HepG2 (cell line): ENCODE results near the gene CHMP4B. TPM values are rescaled to one million over a fixed set of nuclear protein-coding genes. Genes with fewer than 3 reads are reported as not detected.

Experiments
- AHDC1 ChIP-seq: sonication (generic); formaldehyde crosslinking; IDR thresholded peaks from 2 replicates; pipeline ENCODE4 v1.5.1; 2020; ENCODE audit warnings: mild to moderate bottlenecking, missing genetic modification reagents, borderline replicate concordance
- ETV5 ChIP-seq: IDR thresholded peaks from 2 replicates; pipeline ENCODE4 v1.6.1; 2018; ENCODE audit warnings: missing biosample characterization, missing genetic modification reagents, inconsistent platforms, borderline replicate concordance
- IKZF1 ChIP-seq: fragments of 450-650 bp; IDR thresholded peaks from 2 replicates; pipeline ENCODE4 v1.7.1; 2016
- PHF20 ChIP-seq: sonication (generic); formaldehyde crosslinking; IDR thresholded peaks from 2 replicates; pipeline ENCODE4 v1.5.0; 2020; ENCODE audit warnings: mild to moderate bottlenecking, missing genetic modification reagents
- REPIN1 ChIP-seq: sonication (generic); formaldehyde crosslinking; IDR thresholded peaks from 2 replicates; pipeline ENCODE4 v1.8.0; 2022; ENCODE audit warnings: missing genetic modification reagents, low read depth, mild to moderate bottlenecking, borderline replicate concordance
- SMC3 ChIP-seq: IDR thresholded peaks from 2 replicates; pipeline ENCODE4 v1.6.1; 2011; ENCODE audit warnings: low read length, improper control_type of control experiment
- TEAD3 ChIP-seq: optimal IDR thresholded peaks from 2 replicates; pipeline ENCODE3; 2016; ENCODE audit warnings: borderline replicate concordance
- ZBTB10 ChIP-seq: sonication (generic); formaldehyde crosslinking; IDR thresholded peaks from 2 replicates; pipeline ENCODE4 v1.4.0; 2020; ENCODE audit warnings: missing genetic modification reagents, borderline replicate concordance
- ZC3H13 ChIP-seq: sonication (generic); formaldehyde crosslinking; IDR thresholded peaks from 2 replicates; pipeline ENCODE4 v1.8.1; 2023; ENCODE audit warnings: mild to moderate bottlenecking, missing genetic modification reagents, moderate library complexity
- ZNF225 ChIP-seq: sonication (generic); formaldehyde crosslinking; IDR thresholded peaks from 2 replicates; pipeline ENCODE4 v1.4.0; 2020; ENCODE audit warnings: mild to moderate bottlenecking, missing genetic modification reagents
- ZNF274 ChIP-seq: sonication (generic); formaldehyde crosslinking; IDR thresholded peaks from 2 replicates; pipeline ENCODE4 v1.5.1; 2020; ENCODE audit warnings: mild to moderate bottlenecking, missing genetic modification reagents
- ZNF547 ChIP-seq: sonication (generic); formaldehyde crosslinking; IDR thresholded peaks from 2 replicates; pipeline ENCODE4 v1.5.1; 2020; ENCODE audit warnings: mild to moderate bottlenecking, missing genetic modification reagents
- ZNF609 ChIP-seq: sonication (generic); formaldehyde crosslinking; IDR thresholded peaks from 2 replicates; pipeline ENCODE4 v1.4.0; 2020; ENCODE audit warnings: mild to moderate bottlenecking, missing genetic modification reagents, borderline replicate concordance
- ZNF720 ChIP-seq: sonication (generic); formaldehyde crosslinking; IDR thresholded peaks from 2 replicates; pipeline ENCODE4 v1.4.0; 2020; ENCODE audit warnings: missing genetic modification reagents
- ZNF75D ChIP-seq: sonication (generic); formaldehyde crosslinking; IDR thresholded peaks from 2 replicates; pipeline ENCODE4 v1.8.1; 2023; ENCODE audit warnings: missing genetic modification reagents, mild to moderate bottlenecking, borderline replicate concordance
- ZNF768 ChIP-seq: sonication (generic); formaldehyde crosslinking; IDR thresholded peaks from 2 replicates; pipeline ENCODE4 v1.4.0; 2020; ENCODE audit warnings: missing genetic modification reagents
- polyA plus RNA-seq, 8 experiments: library from polyadenylated mRNA; depleted of rRNA in 3 of 8; stranded (reverse) in 7 of 8; unstranded in 1 of 8; fragments of >200 nt; fragmentation: Illumina TruSeq in 4 of 8; extraction: Trizol in 4 of 8; gene quantifications; 2 replicates each; pipeline versions ENCODE4 v1.2.1 to v1.2.3, GENCODE V29; 2011 to 2016; ENCODE audit warnings: low read depth in 4 of 8, missing spikeins in 1 of 8, mixed read lengths in 1 of 8; ENCODE audit not compliant: insufficient read depth in 1 of 8
- total RNA-seq, 5 experiments: library from RNA; depleted of rRNA; stranded (reverse); fragments of >200 nt; fragmentation: Illumina TruSeq; extraction: Trizol; gene quantifications; 2 replicates each; pipeline ENCODE4 v1.2.3, GENCODE V29; 2016; ENCODE audit warnings: low read depth in 1 of 5

CHMP4B gene
- total and polyA plus RNA-seq, 2 of the 13 experiments (the other 11 are each of a cell fraction or from before 2014, with no cell fraction given): 40.1 to 45.6 TPM

- TF ChIP-seq AHDC1 (CRISPR knock-in tag) (no peak), PHF20 (CRISPR knock-in tag) (no peak), ZBTB10 (CRISPR knock-in tag) (no peak), ZNF274 (CRISPR knock-in tag) (no peak), ZC3H13 (CRISPR knock-in tag) (no peak), ZNF768 (CRISPR knock-in tag) (no peak; the same call in 1 of the 2 replicates), ZNF225 (CRISPR knock-in tag) (no peak), ZNF720 (CRISPR knock-in tag) (no peak), ETV5 (no peak), SMC3 (no peak), IKZF1 (no peak), TEAD3 (CRISPR knock-in tag) (peak; percentile 21), ZNF75D (CRISPR knock-in tag) (no peak), ZNF609 (CRISPR knock-in tag) (no peak), ZNF547 (CRISPR knock-in tag) (no peak), REPIN1 (CRISPR knock-in tag) (0 out of 2 replicates have a peak, but pooled peaks have one; percentile 31)
Observed at GRCh38 chr20:33826270-33826897, 15.2 kb downstream of the CHMP4B start (continued).
